Activated T-helper 1 cell treated with Interleukin-2 at 50 U/mL for 16 hours (primary cell): ENCODE measurements around the gene POC1B.

Source experiments
- DNase-seq: peaks from one replicate; pipeline ENCODE4 v3.0.0-alpha.2; 2020; ENCODE audit warnings: low read depth

Gene POC1B

GRCh38 chr12:89538897-89539296 lies 13.1 kb upstream of the POC1B start:
- no peak for DNase-seq

GRCh38 chr12:89537389-89537788 lies 11.5 kb upstream of the POC1B start:
- DNase-seq, result no peak

GRCh38 chr12:89529738-89530137 lies 3.9 kb upstream of the POC1B start:
- no peak for DNase-seq

- no peak for DNase-seq
Observed at GRCh38 chr12:89528434-89528833, 2.6 kb upstream of the POC1B start.

GRCh38 chr12:89525305-89525823 lies 483 bp downstream of the POC1B start:
- peak; percentile 21 for DNase-seq

- DNase-seq, result peak; percentile 48
Observed at GRCh38 chr12:89524541-89525304, 1.1 kb downstream of the POC1B start, which contains the start of gene GALNT4. GALNT4 (minus strand) TSS chr12:89524796; CDS start chr12:89524549, 247 bp downstream.

GRCh38 chr12:89523843-89524540 lies 1.9 kb downstream of the POC1B start:
- DNase-seq, result no peak

GRCh38 chr12:89523393-89523792 lies 2.5 kb downstream of the POC1B start:
- DNase-seq, result no peak

- DNase-seq, result no peak
Observed at GRCh38 chr12:89521364-89522223, 4.3 kb downstream of the POC1B start.

GRCh38 chr12:89517720-89518119 lies 8.1 kb downstream of the POC1B start:
- DNase-seq, result no peak

GRCh38 chr12:89516633-89517032 lies 9.2 kb downstream of the POC1B start:
- no peak for DNase-seq

- no peak for DNase-seq
Observed at GRCh38 chr12:89514751-89515150, 11.1 kb downstream of the POC1B start.

- DNase-seq, result no peak
Observed at GRCh38 chr12:89513544-89513943, 12.3 kb downstream of the POC1B start.

GRCh38 chr12:89507015-89507824 lies 18.6 kb downstream of the POC1B start:
- DNase-seq, result no peak

GRCh38 chr12:89506050-89506449 lies 19.8 kb downstream of the POC1B start:
- no peak for DNase-seq

- DNase-seq, result no peak
Observed at GRCh38 chr12:89504560-89505346, 21.1 kb downstream of the POC1B start.

GRCh38 chr12:89501793-89502192 lies 24.1 kb downstream of the POC1B start:
- DNase-seq, result no peak

GRCh38 chr12:89499857-89500256 lies 26.0 kb downstream of the POC1B start:
- DNase-seq, result no peak

GRCh38 chr12:89497467-89497866 lies 28.4 kb downstream of the POC1B start:
- DNase-seq, result no peak

GRCh38 chr12:89497005-89497404 lies 28.8 kb downstream of the POC1B start:
- no peak for DNase-seq
